AG09319 (cell line): ENCODE measurements around the gene ZNF844.
"Not testable (repeated sequence)": the region's sequence is repeated elsewhere in the genome, so short reads cannot be mapped to it uniquely, and the experiment has no call there.

Experiments
- DNase-seq: peaks from one replicate; pipeline ENCODE4 v3.0.0-alpha.2; 2010; ENCODE audit warnings: low read depth; ENCODE audit errors: extremely low read depth
- CTCF ChIP-seq: IDR thresholded peaks from 2 replicates; pipeline ENCODE4 v1.5.1; 2011; ENCODE audit warnings: low read depth, mild to moderate bottlenecking, inconsistent platforms, low read length, moderate library complexity

The ZNF844 gene

GRCh38 chr19:12042893-12043292 lies 21.6 kb upstream of the ZNF844 start:
- no peak for DNase-seq
- no peak for TF ChIP-seq CTCF

GRCh38 chr19:12043752-12044422 lies 20.6 kb upstream of the ZNF844 start:
- no peak for TF ChIP-seq CTCF
- no peak for DNase-seq

GRCh38 chr19:12047868-12048267 lies 16.7 kb upstream of the ZNF844 start:
- no peak for DNase-seq
- no peak for TF ChIP-seq CTCF

- no peak for TF ChIP-seq CTCF
- DNase-seq: no peak
These were observed 12.4 kb upstream of the ZNF844 start for GRCh38 chr19:12052091-12052496.

- TF ChIP-seq CTCF: peak; percentile 4
- DNase-seq: peak; percentile 47
These were observed 11.9 kb upstream of the ZNF844 start, which contains the start of gene ZNF878 for GRCh38 chr19:12052497-12053169. Gene ZNF878 (minus strand): TSS chr19:12052961. CDS start chr19:12052801, 160 bp downstream.

- no peak for TF ChIP-seq CTCF
- no peak for DNase-seq
These were observed 8.7 kb upstream of the ZNF844 start for GRCh38 chr19:12055784-12056183.

- no peak for DNase-seq
- no peak for TF ChIP-seq CTCF
These were observed 11.1 kb downstream of the ZNF844 start for GRCh38 chr19:12075538-12076139.

GRCh38 chr19:12076331-12076730 lies 11.8 kb downstream of the ZNF844 start:
- not testable (repeated sequence) for DNase-seq
